SU-DHL-6 (cell line): Measurements from ENCODE around the gene ZNF716.
"Not testable (repeated sequence)": the region's sequence is repeated elsewhere in the genome, so short reads cannot be mapped to it uniquely, and the experiment has no call there.

Source experiments
- H2AFZ ChIP-seq: fragments of 200-600 bp; sonication (generic); 2 replicates; pipeline ENCODE4 v1.6.1; 2014; ENCODE audit warnings: low read depth, mild to moderate bottlenecking, moderate library complexity, mixed read lengths, antibody characterized with exemption, low read length; ENCODE audit not compliant: severe bottlenecking
- H3F3A ChIP-seq: fragments of 200-600 bp; shearing (Covaris generic); 2 replicates; pipeline ENCODE4 v1.6.0; 2016; ENCODE audit warnings: antibody characterized with exemption, mild to moderate bottlenecking; ENCODE audit not compliant: insufficient read depth
- H3K27ac ChIP-seq: fragments of 200-600 bp; sonication (generic); 2 replicates; pipeline ENCODE4 v1.5.1; 2016; ENCODE audit warnings: low read depth, mild to moderate bottlenecking, low read length, moderate library complexity, mixed read lengths
- H3K27me3 ChIP-seq: fragments of 200-600 bp; sonication (generic), shearing (Covaris generic); 2 replicates; pipeline ENCODE4 v1.6.0; 2014; ENCODE audit warnings: mild to moderate bottlenecking, low read length
- H3K36me3 ChIP-seq: fragments of 200-600 bp; sonication (generic); 2 replicates; pipeline ENCODE4 v1.6.1; 2014; ENCODE audit warnings: mild to moderate bottlenecking, low read length, mixed read lengths
- H3K4me2 ChIP-seq: fragments of 300-600, 200-600 bp; shearing (Covaris generic), sonication (generic); 2 replicates; pipeline ENCODE4 v1.6.0; 2014; ENCODE audit warnings: low read length, low read depth, mild to moderate bottlenecking; ENCODE audit not compliant: poor library complexity, severe bottlenecking
- H3K4me3 ChIP-seq: fragments of 200-600 bp; sonication (generic); 2 replicates; pipeline ENCODE4 v1.5.1; 2014; ENCODE audit warnings: antibody characterized with exemption, low read length, mild to moderate bottlenecking, mixed read lengths; ENCODE audit not compliant: insufficient read depth, poor library complexity, severe bottlenecking
- H3K79me2 ChIP-seq: fragments of 200-600 bp; sonication (generic); 2 replicates; pipeline ENCODE4 v1.6.1; 2014; ENCODE audit warnings: mild to moderate bottlenecking, low read length, moderate library complexity; ENCODE audit not compliant: insufficient read depth
- H3K9ac ChIP-seq: fragments of 200-600 bp; sonication (generic); 2 replicates; pipeline ENCODE4 v1.7.0; 2014; ENCODE audit warnings: mild to moderate bottlenecking, low read length
- H3K9me2 ChIP-seq: fragments of 200-600 bp; sonication (generic); replicated peaks from 2 replicates; pipeline ENCODE4 v1.6.1; 2014; ENCODE audit warnings: low read length; ENCODE audit not compliant: insufficient read depth
- H3K9me3 ChIP-seq: fragments of 200-600 bp; sonication (generic); 2 replicates; pipeline ENCODE4 v1.6.1; 2014; ENCODE audit warnings: low read length, mixed read lengths; ENCODE audit not compliant: insufficient read depth
- H4K20me1 ChIP-seq: fragments of 200-600 bp; sonication (generic); 2 replicates; pipeline ENCODE4 v1.6.1; 2014; ENCODE audit warnings: low read depth, mild to moderate bottlenecking, antibody characterized with exemption, low read length, moderate library complexity, mixed read lengths
- CTCF ChIP-seq: fragments of 200-600 bp; sonication (generic); IDR thresholded peaks from one replicate; pipeline ENCODE4 v1.5.1; 2017; ENCODE audit warnings: antibody characterized with exemption, mild to moderate bottlenecking, low read length, moderate library complexity; ENCODE audit not compliant: insufficient read depth, poor library complexity, severe bottlenecking
- EZH2phosphoT487 ChIP-seq: fragments of 200-600 bp; sonication (generic), shearing (Covaris generic); conservative IDR thresholded peaks from 2 replicates; pipeline ENCODE4 v1.6.1; 2018; ENCODE audit warnings: mild to moderate bottlenecking, antibody characterized with exemption, low read length, moderate library complexity, mixed read lengths

The ZNF716 gene

GRCh38 chr7:57432583-57432982 lies 17.4 kb upstream of the ZNF716 start:
- Histone ChIP-seq H3K27ac (no peak overlapping the region), H3K4me3 (no peak overlapping the region), H2AFZ (no peak overlapping the region), H3K27me3 (no peaks in the 10 kb centered on the region), H3F3A (no peaks in the 10 kb centered on the region), H3K4me2 (no peak overlapping the region), H3K9me2 (no peaks in the 10 kb centered on the region), H3K36me3 (no peaks in the 10 kb centered on the region), H4K20me1 (no peaks in the 10 kb centered on the region), H3K9ac (no peak overlapping the region), H3K79me2 (no peaks in the 10 kb centered on the region), H3K9me3 (0 out of 2 replicates have a peak, but pooled peaks cover 8% of the 10 kb centered on the region)
- TF ChIP-seq CTCF (no peak), EZH2phosphoT487 (no peak)

- Histone ChIP-seq H3K36me3 (no peaks in the 10 kb centered on the region), H3K9ac (no peak overlapping the region), H3K9me2 (no peaks in the 10 kb centered on the region), H3K9me3 (peaks cover 14% of the 10 kb centered on the region; the same call in 1 of the 2 replicates), H3F3A (no peaks in the 10 kb centered on the region), H2AFZ (no peak overlapping the region), H3K79me2 (no peaks in the 10 kb centered on the region), H3K27me3 (no peaks in the 10 kb centered on the region), H4K20me1 (no peaks in the 10 kb centered on the region), H3K4me2 (no peak overlapping the region), H3K27ac (no peak overlapping the region), H3K4me3 (no peak overlapping the region)
- TF ChIP-seq CTCF (no peak), EZH2phosphoT487 (no peak)
Measured at GRCh38 chr7:57437581-57437980, 12.4 kb upstream of the ZNF716 start.

- Histone ChIP-seq H3K9me3 (peaks cover 8% of the 10 kb centered on the region; the same call in 1 of the 2 replicates), H3K27ac (no peak overlapping the region), H3K36me3 (no peaks in the 10 kb centered on the region), H3F3A (no peaks in the 10 kb centered on the region), H3K79me2 (no peaks in the 10 kb centered on the region), H3K4me2 (no peak overlapping the region), H3K4me3 (no peak overlapping the region), H2AFZ (no peak overlapping the region), H3K9ac (no peak overlapping the region), H3K9me2 (no peaks in the 10 kb centered on the region), H4K20me1 (no peaks in the 10 kb centered on the region), H3K27me3 (no peaks in the 10 kb centered on the region)
- no peak for TF ChIP-seq EZH2phosphoT487
- no peak for TF ChIP-seq CTCF
Measured at GRCh38 chr7:57438244-57438643, 11.7 kb upstream of the ZNF716 start.

GRCh38 chr7:57443567-57443966 lies 6.4 kb upstream of the ZNF716 start:
- H3K79me2 ChIP-seq = no peaks in the 10 kb centered on the region
- no peaks in the 10 kb centered on the region for H3F3A ChIP-seq
- no peaks in the 10 kb centered on the region for H3K36me3 ChIP-seq
- no peak overlapping the region for H3K4me2 ChIP-seq
- no peak overlapping the region for H2AFZ ChIP-seq
- H4K20me1 ChIP-seq = no peaks in the 10 kb centered on the region
- H3K27me3 ChIP-seq = no peaks in the 10 kb centered on the region
- H3K9me2 ChIP-seq = no peaks in the 10 kb centered on the region
- no peak overlapping the region for H3K27ac ChIP-seq
- no peak overlapping the region for H3K9ac ChIP-seq
- no peak for TF ChIP-seq EZH2phosphoT487
- TF ChIP-seq CTCF = no peak
- H3K9me3 ChIP-seq = peaks cover 6% of the 10 kb centered on the region; the same call in 1 of the 2 replicates
- no peak overlapping the region for H3K4me3 ChIP-seq

- H3K9ac ChIP-seq, H2AFZ ChIP-seq, H3F3A ChIP-seq, H3K79me2 ChIP-seq, H4K20me1 ChIP-seq, H3K27me3 ChIP-seq, H3K27ac ChIP-seq, H3K36me3 ChIP-seq, H3K4me3 ChIP-seq, H3K9me2 ChIP-seq, H3K4me2 ChIP-seq: not testable (repeated sequence)
- peaks cover 50% of the 10 kb centered on the region; the same call in 1 of the 2 replicates for H3K9me3 ChIP-seq
Measured at GRCh38 chr7:57469186-57469828, 19.3 kb downstream of the ZNF716 start.
